GM12891 (cell line): Measurements from ENCODE around the gene CLPTM1.

ENCODE experiments used
- DNase-seq: peaks from one replicate; pipeline ENCODE4 v3.0.0; 2011; ENCODE audit warnings: low spot score; ENCODE audit not compliant: insufficient read length
- FAIRE-seq: peaks from 2 replicates; lab custom pipeline; 2011; peaks lifted over from hg19 to GRCh38; lab: Jason Lieb, UNC
- PAX5 ChIP-seq: IDR thresholded peaks from 2 replicates; pipeline ENCODE4 v1.6.1; 2011; ENCODE audit warnings: low read length, moderate library complexity, mild to moderate bottlenecking; ENCODE audit not compliant: insufficient read depth, severe bottlenecking
- POLR2A ChIP-seq: IDR thresholded peaks from 2 replicates; pipeline ENCODE4 v1.6.1; 2011; ENCODE audit warnings: low read depth, low read length, control low read depth
- POLR2AphosphoS5 ChIP-seq: IDR thresholded peaks from 2 replicates; pipeline ENCODE4 v1.6.1; 2011; ENCODE audit warnings: low read depth, low read length, control low read depth
- POU2F2 ChIP-seq: IDR thresholded peaks from 2 replicates; pipeline ENCODE4 v1.6.1; 2011; ENCODE audit warnings: low read depth, mild to moderate bottlenecking, control low read depth, low read length, moderate library complexity
- SPI1 ChIP-seq: IDR thresholded peaks from 2 replicates; pipeline ENCODE4 v1.6.1; 2011; ENCODE audit warnings: low read depth, low read length, control low read depth
- TAF1 ChIP-seq: IDR thresholded peaks from 2 replicates; pipeline ENCODE4 v1.6.1; 2011; ENCODE audit warnings: low read depth, low read length, control low read depth

CLPTM1 gene

GRCh38 chr19:44947041-44947581 is 8.1 kb upstream of the CLPTM1 start:
- FAIRE-seq, result no peak
- DNase-seq, result no peak
- no peak for TF ChIP-seq SPI1
- no peak for TF ChIP-seq POLR2AphosphoS5
- no peak for TF ChIP-seq POU2F2
- TF ChIP-seq PAX5, result no peak
- no peak for TF ChIP-seq POLR2A
- no peak for TF ChIP-seq TAF1

- DNase-seq, result no peak
- no peak for TF ChIP-seq POLR2AphosphoS5
- no peak for TF ChIP-seq SPI1
- TF ChIP-seq TAF1, result no peak
- TF ChIP-seq PAX5, result no peak
- no peak for TF ChIP-seq POLR2A
- no peak for TF ChIP-seq POU2F2
These were observed 6.9 kb upstream of the CLPTM1 start for GRCh38 chr19:44948237-44948636.

DNA sequence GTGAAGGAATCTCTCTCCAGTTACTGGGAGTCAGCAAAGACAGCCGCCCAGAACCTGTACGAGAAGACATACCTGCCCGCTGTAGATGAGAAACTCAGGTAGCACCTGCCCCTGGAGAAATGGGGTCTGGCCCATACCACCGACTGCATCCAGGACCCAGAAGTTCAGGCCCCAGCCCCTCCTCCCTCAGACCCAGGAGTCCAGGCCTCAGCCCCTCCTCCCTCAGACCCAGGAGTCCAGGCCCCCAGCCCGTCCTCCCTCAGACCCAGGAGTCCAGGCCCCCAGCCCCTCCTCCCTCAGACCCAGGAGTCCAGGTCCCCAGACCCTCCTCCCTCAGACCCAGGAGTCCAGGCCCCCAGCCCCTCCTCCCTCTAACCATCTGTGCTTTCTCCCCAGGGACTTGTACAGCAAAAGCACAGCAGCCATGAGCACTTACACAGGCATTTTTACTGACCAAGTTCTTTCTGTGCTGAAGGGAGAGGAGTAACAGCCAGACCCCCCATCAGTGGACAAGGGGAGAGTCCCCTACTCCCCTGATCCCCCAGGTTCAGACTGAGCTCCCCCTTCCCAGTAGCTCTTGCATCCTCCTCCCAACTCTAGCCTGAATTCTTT is 6.3 kb upstream of the CLPTM1 start:
- TF ChIP-seq POU2F2 (no peak), SPI1 (no peak), TAF1 (no peak), POLR2A (no peak), POLR2AphosphoS5 (no peak), PAX5 (no peak)
- FAIRE-seq, result no peak

More at GRCh38 chr19:44948237-44948636, 6.9 kb upstream of the CLPTM1 start:
- no peak for FAIRE-seq

GRCh38 chr19:44949550-44949949 is 5.6 kb upstream of the CLPTM1 start:
- no peak for TF ChIP-seq POLR2A
- no peak for TF ChIP-seq PAX5
- TF ChIP-seq POLR2AphosphoS5, result no peak
- TF ChIP-seq SPI1, result no peak
- TF ChIP-seq TAF1, result no peak
- TF ChIP-seq POU2F2, result no peak
- FAIRE-seq, result no peak
- DNase-seq, result no peak

More for the DNA sequence above, 6.3 kb upstream of the CLPTM1 start:
- no peak for DNase-seq

- peak; percentile 59 for DNase-seq
- FAIRE-seq, result no peak
- TF ChIP-seq TAF1 (no peak), PAX5 (no peak), POU2F2 (no peak), SPI1 (no peak), POLR2AphosphoS5 (no peak), POLR2A (no peak)
These were observed 3.7 kb upstream of the CLPTM1 start for GRCh38 chr19:44951179-44952159.

- TF ChIP-seq POLR2AphosphoS5, result no peak
- no peak for TF ChIP-seq TAF1
- no peak for TF ChIP-seq SPI1
- TF ChIP-seq PAX5, result no peak
- DNase-seq (no peak), FAIRE-seq (no peak)
These were observed 917 bp upstream of the CLPTM1 start for GRCh38 chr19:44954278-44954648.

- DNase-seq (no peak), FAIRE-seq (no peak)
- no peak for TF ChIP-seq POU2F2
- TF ChIP-seq SPI1, result no peak
- TF ChIP-seq TAF1, result no peak
- no peak for TF ChIP-seq PAX5
- no peak; the same call in 1 of the 2 replicates for TF ChIP-seq POLR2AphosphoS5
These were observed 592 bp downstream of the CLPTM1 start for GRCh38 chr19:44955505-44956439.

GRCh38 chr19:44957526-44957925 is 2.3 kb downstream of the CLPTM1 start:
- TF ChIP-seq SPI1, result no peak
- no peak for TF ChIP-seq POLR2A
- TF ChIP-seq TAF1, result no peak
- TF ChIP-seq POU2F2, result no peak
- no peak for TF ChIP-seq PAX5
- no peak for TF ChIP-seq POLR2AphosphoS5
- no peak for DNase-seq
- FAIRE-seq, result no peak
